H1 (cell line): ENCODE results near the gene MBP. TPM values are rescaled to one million over a fixed set of nuclear protein-coding genes. Genes with fewer than 3 reads are reported as not detected.

Source experiments
- KDM5A ChIP-seq: fragments of 200-600 bp; IDR thresholded peaks from 2 replicates; pipeline ENCODE4 v1.7.1; 2012; ENCODE audit warnings: mild to moderate bottlenecking, low read length, inconsistent platforms, mixed read lengths
- polyA plus RNA-seq, 7 experiments: library from polyadenylated mRNA; depleted of rRNA in 3 of 7; stranded (reverse) in 5 of 7; unstranded in 2 of 7; fragments of >200 nt in 5 of 7; fragments of 200-250 nt in 2 of 7; gene quantifications; 1 replicate in 5 of 7; 2 replicates in 1 of 7; 4 replicates in 1 of 7; pipeline versions ENCODE4 v1.2.1 to v1.2.3, GENCODE V29; 2011 to 2013; ENCODE audit warnings: missing spikeins in 2 of 7, mixed read lengths in 2 of 7
- total RNA-seq: library from RNA; stranded (reverse); fragmentation: NEBNext Ultra II Directional; extraction: Animal tissue kit (Norgen Biotek cat#: 25700); gene quantifications from 2 replicates; pipeline ENCODE4 v1.2.1, GENCODE V29; 2021

Gene MBP
- total and polyA plus RNA-seq, 2 of the 8 experiments (the other 6 are each of a cell fraction or from before 2014, with no cell fraction given): 7.7 to 19.2 TPM

DNA sequence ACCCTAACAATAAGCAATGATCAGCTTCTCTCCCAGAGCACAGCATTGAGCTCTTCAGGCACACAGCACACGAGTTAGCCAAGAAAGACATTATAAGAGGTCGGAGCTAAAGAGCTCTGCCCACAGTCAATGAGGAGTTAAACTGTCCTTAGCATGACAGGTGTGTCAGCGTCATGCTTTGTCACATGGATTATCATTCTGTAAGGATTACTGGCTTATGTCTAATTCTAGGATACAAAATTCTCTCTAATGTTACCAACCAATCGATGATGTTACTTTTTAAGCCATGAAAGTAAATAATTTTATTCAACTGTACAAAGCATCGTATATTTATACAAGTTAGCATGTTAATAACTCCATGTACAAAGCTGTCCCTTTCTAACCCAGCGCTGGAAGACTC lies 201.4 kb downstream of the MBP start (continued):
- TF ChIP-seq KDM5A: no peak

Other genes with a start within 250 kb of the MBP start
- gene GALR1, start 117.1 kb upstream of the MBP start, total RNA-seq: 0.98 and 1.6 TPM in 2 replicates
- 0.09 TPM in 2 replicates for gene GALR1, start 117.1 kb upstream of the MBP start, polyA plus RNA-seq (2011; rRNA removed)